ENCODE measurements around the gene CISH. TPM values are rescaled to one million over a fixed set of nuclear protein-coding genes. Genes with fewer than 3 reads are reported as not detected.

The CISH gene
- total and polyA plus RNA-seq, 9 of the 15 experiments (the other 6 are each of a cell fraction or from before 2014, with no cell fraction given), result 1.7 to 47.7 (median 18.3) TPM

- no peak for TF ChIP-seq HMGXB4 (CRISPR knock-in tag; IDR thresholded peaks at IDR 0.05)
- no peak for TF ChIP-seq PHB (CRISPR knock-in tag; IDR thresholded peaks at IDR 0.05)
- no peak for TF ChIP-seq ZBTB43 (CRISPR knock-in tag; IDR thresholded peaks at IDR 0.05)
- no peak for TF ChIP-seq TRIM25 (IDR thresholded peaks at IDR 0.05; ENCODE audit: borderline replicate concordance)
- no peak for TF ChIP-seq ZNF224 (CRISPR knock-in tag; IDR thresholded peaks at IDR 0.05)
- TF ChIP-seq FOS (IDR thresholded peaks at IDR 0.05; ENCODE audit: extremely low read depth, insufficient read length), result no peak
- no peak for TF ChIP-seq SP1 (CRISPR knock-in tag; IDR thresholded peaks at IDR 0.05)
- no peak for TF ChIP-seq PATZ1 (CRISPR knock-in tag; IDR thresholded peaks at IDR 0.05; ENCODE audit: borderline replicate concordance)
- TF ChIP-seq DMBX1 (CRISPR knock-in tag; IDR thresholded peaks at IDR 0.05; ENCODE audit: borderline replicate concordance), result 0 out of 2 replicates have a peak, but pooled peaks have one; percentile 22
- TF ChIP-seq AFF1 (IDR thresholded peaks at IDR 0.05; ENCODE audit: low read depth in 1 of 2, partially characterized antibody in 2 of 2), result no peak
- TF ChIP-seq USF1 (CRISPR knock-in tag; IDR thresholded peaks at IDR 0.05), result no peak
- peak; percentile 28; the same call in 1 of the 2 replicates for TF ChIP-seq SMAD4 (CRISPR knock-in tag; conservative IDR thresholded peaks at IDR 0.05)
- TF ChIP-seq DPF2 (IDR thresholded peaks at IDR 0.05), result peak; percentile 59
- TF ChIP-seq PTBP1 (IDR thresholded peaks at IDR 0.05; ENCODE audit: low read depth, low read length), result no peak
Measured at GRCh38 chr3:50577348-50577747, 34.2 kb downstream of the CISH start (continued).

Data from K562 (cell line).